ENCODE data around the gene C12orf43.

- TF ChIP-seq FOXA1 (IDR thresholded peaks at IDR 0.05): no peak
- TF ChIP-seq FOXK2 (IDR thresholded peaks at IDR 0.05): no peak
- no peak for TF ChIP-seq SUZ12 (IDR thresholded peaks at IDR 0.05)
- TF ChIP-seq LEF1 (IDR thresholded peaks at IDR 0.05; ENCODE audit: borderline replicate concordance): no peak
These were observed 46.0 kb downstream of the C12orf43 start for GRCh38 chr12:120970310-120970709.

Data from HEK293T (cell line).